ENCODE measurements around the gene ZFP3.

Gene ZFP3

GRCh38 chr17:5047446-5047845 lies 30.8 kb upstream of the ZFP3 start:
- no peak overlapping the region for H3K27ac ChIP-seq (ENCODE audit: low read depth, low read length)
- no peak overlapping the region for H2BK5ac ChIP-seq (ENCODE audit: low read depth, low read length, poor library complexity)
- no peak for DNase-seq
- WGBS (ENCODE audit: extremely low coverage, insufficient coverage, insufficient read length), result no CpG with 5 or more reads among the region's 2 CpGs
- H3K4me2 ChIP-seq (ENCODE audit: low read length), result no peak overlapping the region
- no peaks in the 10 kb centered on the region for H3K79me2 ChIP-seq (ENCODE audit: control insufficient read depth, insufficient read depth, low read length, poor library complexity)
- no peaks in the 10 kb centered on the region for H3K9me3 ChIP-seq (ENCODE audit: insufficient read depth, low read depth, low read length)
- H4K12ac ChIP-seq (ENCODE audit: low read depth, low read length), result no peak overlapping the region
- peaks cover 5% of the 10 kb centered on the region in 2 experiments for H3K4me1 ChIP-seq (ENCODE audit: control insufficient read depth in 1 of 2, insufficient read depth in 2 of 2, low read length in 2 of 2)
- H2BK120ac ChIP-seq (ENCODE audit: insufficient read depth, low read length, poor library complexity), result no peak overlapping the region
- no peak overlapping the region for H3K4me3 ChIP-seq (ENCODE audit: low read depth, low read length)
- H3K23ac ChIP-seq (ENCODE audit: low read length), result no peak overlapping the region
- no peak overlapping the region for H2AFZ ChIP-seq (ENCODE audit: insufficient read depth, low read length, poor library complexity)
- no peak overlapping the region for H4K91ac ChIP-seq (ENCODE audit: low read depth, low read length)
- no peak overlapping the region for H3K14ac ChIP-seq (ENCODE audit: low read length)
- no peak overlapping the region for H2AK5ac ChIP-seq (ENCODE audit: low read length)
- peaks cover 8% of the 10 kb centered on the region for H3K79me1 ChIP-seq (ENCODE audit: low read length)
- no peak overlapping the region for H2BK12ac ChIP-seq (ENCODE audit: low read length)
- H3K18ac ChIP-seq (ENCODE audit: low read length), result no peak overlapping the region
- no peak overlapping the region for H4K8ac ChIP-seq (ENCODE audit: low read depth, low read length)
- no peak overlapping the region for H3K9ac ChIP-seq (ENCODE audit: low read length)
- no peaks in the 10 kb centered on the region for H3K36me3 ChIP-seq (ENCODE audit: control insufficient read depth in 1 of 2, insufficient read depth in 2 of 2, low read length in 2 of 2)
- H3K4ac ChIP-seq (ENCODE audit: low read depth, low read length), result no peak overlapping the region
- no peaks in the 10 kb centered on the region for H3K27me3 ChIP-seq (ENCODE audit: insufficient read depth, low read length)

- no peak overlapping the region for H3K14ac ChIP-seq (ENCODE audit: low read length)
Observed at GRCh38 chr17:5049314-5049841, 28.9 kb upstream of the ZFP3 start.

GRCh38 chr17:5050278-5050677 lies 28.0 kb upstream of the ZFP3 start:
- Histone ChIP-seq H3K27me3 (ENCODE audit: insufficient read depth, low read length) (no peaks in the 10 kb centered on the region), H3K9ac (ENCODE audit: low read length) (no peak overlapping the region), H3K36me3 (ENCODE audit: control insufficient read depth in 1 of 2, insufficient read depth in 2 of 2, low read length in 2 of 2) (no peaks in the 10 kb centered on the region), H3K18ac (ENCODE audit: low read length) (no peak overlapping the region), H3K4me1 (ENCODE audit: control insufficient read depth in 1 of 2, insufficient read depth in 2 of 2, low read length in 2 of 2) (peaks cover 0 to 5% of the 10 kb centered on the region in 2 experiments), H2AK5ac (ENCODE audit: low read length) (no peak overlapping the region), H3K23ac (ENCODE audit: low read length) (no peak overlapping the region), H3K4ac (ENCODE audit: low read depth, low read length) (no peak overlapping the region), H4K91ac (ENCODE audit: low read depth, low read length) (no peak overlapping the region), H3K79me2 (ENCODE audit: control insufficient read depth, insufficient read depth, low read length, poor library complexity) (no peaks in the 10 kb centered on the region), H4K12ac (ENCODE audit: low read depth, low read length) (no peak overlapping the region), H2AFZ (ENCODE audit: insufficient read depth, low read length, poor library complexity) (no peak overlapping the region), H2BK5ac (ENCODE audit: low read depth, low read length, poor library complexity) (no peak overlapping the region), H2BK12ac (ENCODE audit: low read length) (no peak overlapping the region), H3K9me3 (ENCODE audit: insufficient read depth, low read depth, low read length) (no peaks in the 10 kb centered on the region), H3K27ac (ENCODE audit: low read depth, low read length) (peak overlapping the region; percentile 80), H3K14ac (ENCODE audit: low read length) (no peak overlapping the region), H3K4me2 (ENCODE audit: low read length) (no peak overlapping the region), H3K4me3 (ENCODE audit: low read depth, low read length) (no peak overlapping the region), H4K8ac (ENCODE audit: low read depth, low read length) (no peak overlapping the region), H2BK120ac (ENCODE audit: insufficient read depth, low read length, poor library complexity) (no peak overlapping the region), H3K79me1 (ENCODE audit: low read length) (peaks cover 8% of the 10 kb centered on the region)
- no CpG with 5 or more reads among the region's 9 CpGs for WGBS (ENCODE audit: extremely low coverage, insufficient coverage, insufficient read length)
- peak; percentile 93 to 98 for DNase-seq

More at GRCh38 chr17:5049314-5049841, 28.9 kb upstream of the ZFP3 start:
- Histone ChIP-seq H3K4me3 (ENCODE audit: low read depth, low read length) (no peak overlapping the region), H2BK120ac (ENCODE audit: insufficient read depth, low read length, poor library complexity) (peak overlapping the region; percentile 16), H2BK5ac (ENCODE audit: low read depth, low read length, poor library complexity) (peak overlapping the region; percentile 5), H2AK5ac (ENCODE audit: low read length) (no peak overlapping the region), H3K23ac (ENCODE audit: low read length) (no peak overlapping the region), H3K27ac (ENCODE audit: low read depth, low read length) (peak overlapping the region; percentile 80), H3K79me1 (ENCODE audit: low read length) (peaks cover 8% of the 10 kb centered on the region), H3K36me3 (ENCODE audit: control insufficient read depth in 1 of 2, insufficient read depth in 2 of 2, low read length in 2 of 2) (no peaks in the 10 kb centered on the region), H3K4me1 (ENCODE audit: control insufficient read depth in 1 of 2, insufficient read depth in 2 of 2, low read length in 2 of 2) (peaks cover 5% of the 10 kb centered on the region in 2 experiments), H2BK12ac (ENCODE audit: low read length) (peak overlapping the region; percentile 15), H3K4me2 (ENCODE audit: low read length) (no peak overlapping the region), H2AFZ (ENCODE audit: insufficient read depth, low read length, poor library complexity) (no peak overlapping the region), H3K79me2 (ENCODE audit: control insufficient read depth, insufficient read depth, low read length, poor library complexity) (no peaks in the 10 kb centered on the region), H4K12ac (ENCODE audit: low read depth, low read length) (no peak overlapping the region), H3K4ac (ENCODE audit: low read depth, low read length) (peak overlapping the region; percentile 28), H3K9me3 (ENCODE audit: insufficient read depth, low read depth, low read length) (no peaks in the 10 kb centered on the region), H4K8ac (ENCODE audit: low read depth, low read length) (peak overlapping the region; percentile 14), H3K9ac (ENCODE audit: low read length) (no peak overlapping the region), H4K91ac (ENCODE audit: low read depth, low read length) (peak overlapping the region; percentile 36), H3K18ac (ENCODE audit: low read length) (no peak overlapping the region), H3K27me3 (ENCODE audit: insufficient read depth, low read length) (no peaks in the 10 kb centered on the region)
- no peak for DNase-seq
- WGBS (ENCODE audit: extremely low coverage, insufficient coverage, insufficient read length), result no CpG with 5 or more reads among the region's 5 CpGs

GRCh38 chr17:5055543-5055942 lies 22.7 kb upstream of the ZFP3 start:
- Histone ChIP-seq H3K4me1 (ENCODE audit: control insufficient read depth in 1 of 2, insufficient read depth in 2 of 2, low read length in 2 of 2) (peaks cover 0 to 2% of the 10 kb centered on the region in 2 experiments), H2AK5ac (ENCODE audit: low read length) (no peak overlapping the region), H2BK120ac (ENCODE audit: insufficient read depth, low read length, poor library complexity) (no peak overlapping the region), H3K27ac (ENCODE audit: low read depth, low read length) (no peak overlapping the region), H3K14ac (ENCODE audit: low read length) (no peak overlapping the region), H2BK5ac (ENCODE audit: low read depth, low read length, poor library complexity) (no peak overlapping the region), H3K4me2 (ENCODE audit: low read length) (no peak overlapping the region), H3K36me3 (ENCODE audit: control insufficient read depth in 1 of 2, insufficient read depth in 2 of 2, low read length in 2 of 2) (no peaks in the 10 kb centered on the region), H2BK12ac (ENCODE audit: low read length) (no peak overlapping the region), H3K4ac (ENCODE audit: low read depth, low read length) (no peak overlapping the region), H3K9me3 (ENCODE audit: insufficient read depth, low read depth, low read length) (no peaks in the 10 kb centered on the region), H3K27me3 (ENCODE audit: insufficient read depth, low read length) (no peaks in the 10 kb centered on the region), H4K8ac (ENCODE audit: low read depth, low read length) (no peak overlapping the region), H3K4me3 (ENCODE audit: low read depth, low read length) (no peak overlapping the region), H3K18ac (ENCODE audit: low read length) (no peak overlapping the region), H4K91ac (ENCODE audit: low read depth, low read length) (peak overlapping the region; percentile 28), H3K79me1 (ENCODE audit: low read length) (peaks cover 2% of the 10 kb centered on the region), H3K23ac (ENCODE audit: low read length) (no peak overlapping the region), H3K79me2 (ENCODE audit: control insufficient read depth, insufficient read depth, low read length, poor library complexity) (no peaks in the 10 kb centered on the region), H2AFZ (ENCODE audit: insufficient read depth, low read length, poor library complexity) (no peak overlapping the region), H3K9ac (ENCODE audit: low read length) (no peak overlapping the region), H4K12ac (ENCODE audit: low read depth, low read length) (no peak overlapping the region)
- DNase-seq, result no peak
- WGBS (ENCODE audit: extremely low coverage, insufficient coverage, insufficient read length), result no CpG with 5 or more reads among the region's 10 CpGs

Measured in trophoblast cell (in vitro differentiated cells and primary cell).